DMS79 treated with DMSO at 0.1 percent for 48 hours (cell line): ENCODE results near the gene FLT1.

Experiments
- DNase-seq: peaks from one replicate; lab custom pipeline; 2025; lab: John Stamatoyannopoulos, UW

Gene FLT1

DNA sequence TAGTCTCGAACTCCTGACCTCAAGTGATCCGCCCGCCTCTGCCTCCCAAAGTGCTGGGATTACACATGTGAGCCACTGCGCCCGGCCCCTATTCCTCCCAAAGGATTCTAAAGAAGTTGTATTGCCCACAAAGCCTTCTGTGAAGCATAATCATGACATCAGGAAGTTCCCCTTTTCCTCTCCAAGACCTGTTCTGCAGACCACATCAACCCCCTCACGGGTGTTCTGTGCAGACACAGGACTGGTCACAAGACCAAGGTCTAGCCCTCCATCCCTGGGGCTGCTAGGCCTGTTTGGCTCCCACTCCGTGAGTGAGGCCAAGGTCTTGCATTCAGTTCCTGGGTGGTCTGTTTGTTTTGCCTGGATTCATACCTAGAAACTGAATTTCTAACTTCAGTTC is 178.1 kb downstream of the FLT1 start:
- no peak for DNase-seq

GRCh38 chr13:28316129-28316528 is 178.8 kb downstream of the FLT1 start:
- no peak for DNase-seq

DNA sequence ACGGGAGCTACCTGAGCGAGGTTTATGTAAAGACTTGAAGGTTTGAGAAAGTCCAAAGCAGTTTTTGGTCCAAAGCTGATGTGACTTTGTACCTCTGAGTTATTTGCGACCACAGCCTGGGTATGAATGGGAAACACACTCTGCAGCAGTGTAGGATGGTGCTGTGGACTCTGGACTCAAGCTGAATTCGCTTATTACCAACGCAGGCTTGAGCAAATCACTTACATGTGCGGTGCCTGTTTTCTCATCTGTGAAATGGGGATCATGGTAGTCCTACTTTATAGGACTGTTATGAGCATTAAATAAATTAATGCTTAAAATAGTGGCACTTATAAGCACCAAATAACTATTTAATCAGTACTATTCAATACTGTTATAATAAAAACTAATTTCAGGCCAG is 180.0 kb downstream of the FLT1 start:
- DNase-seq, result no peak

- DNase-seq, result no peak
Observed at GRCh38 chr13:28313579-28313978, 181.3 kb downstream of the FLT1 start.

DNA sequence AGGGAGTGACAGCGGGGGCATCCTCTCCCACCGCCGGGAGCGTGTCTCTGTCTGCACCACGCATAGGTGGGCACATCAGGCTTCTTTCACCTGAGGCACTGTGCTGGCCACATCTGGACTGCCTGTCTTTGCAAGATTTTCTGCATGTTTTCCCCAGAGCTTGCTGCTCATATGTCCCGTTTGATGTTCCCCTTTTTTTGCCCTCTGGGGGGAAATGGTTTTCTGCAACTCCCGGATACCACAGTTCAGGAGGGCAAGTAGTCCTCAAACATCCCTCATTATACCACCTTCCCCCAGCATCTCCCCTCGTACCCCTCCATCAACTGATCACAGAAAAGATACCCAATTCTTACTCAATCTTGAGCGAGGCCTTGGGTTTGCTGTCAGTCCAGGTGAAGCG is 188.6 kb downstream of the FLT1 start:
- DNase-seq, result no peak

DNA sequence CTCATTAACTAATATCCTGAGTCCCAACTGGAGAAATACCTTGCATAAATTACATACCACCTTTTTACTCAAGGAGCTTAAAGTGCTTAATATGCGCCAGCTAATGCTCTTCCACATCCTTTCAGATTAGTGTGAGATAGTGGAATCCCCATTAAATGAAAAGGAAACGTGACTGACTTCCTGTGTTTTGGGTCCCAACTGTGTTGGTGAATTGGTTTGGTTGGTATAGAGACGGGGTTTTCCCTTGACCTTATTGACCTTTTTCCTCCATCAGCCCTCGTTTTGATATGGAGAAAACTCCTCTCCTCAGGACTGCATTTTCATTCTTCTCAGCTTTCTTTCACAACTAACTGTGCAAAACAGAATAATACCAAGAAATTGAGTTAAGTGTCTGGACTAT is 193.1 kb downstream of the FLT1 start:
- no peak for DNase-seq

DNA sequence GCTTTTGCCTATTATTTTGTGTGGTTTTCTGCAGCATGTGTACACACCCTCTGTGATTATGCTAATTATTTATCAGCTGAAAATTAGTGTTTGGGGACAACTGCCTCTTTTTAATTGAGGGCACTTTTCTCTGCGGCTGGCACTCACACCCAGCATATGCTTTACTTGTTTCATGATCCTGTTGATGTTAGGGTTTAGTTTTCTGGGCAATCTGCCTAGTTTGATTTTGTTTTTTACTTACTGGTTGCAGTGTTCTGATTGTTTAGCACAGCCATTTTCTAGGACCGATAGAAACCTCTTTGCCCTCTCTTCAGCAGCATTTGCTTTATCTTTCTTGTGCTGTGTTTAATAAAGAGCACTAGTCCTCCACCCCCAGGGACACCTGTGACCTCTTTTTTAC is 195.0 kb downstream of the FLT1 start:
- DNase-seq, result no peak

DNA sequence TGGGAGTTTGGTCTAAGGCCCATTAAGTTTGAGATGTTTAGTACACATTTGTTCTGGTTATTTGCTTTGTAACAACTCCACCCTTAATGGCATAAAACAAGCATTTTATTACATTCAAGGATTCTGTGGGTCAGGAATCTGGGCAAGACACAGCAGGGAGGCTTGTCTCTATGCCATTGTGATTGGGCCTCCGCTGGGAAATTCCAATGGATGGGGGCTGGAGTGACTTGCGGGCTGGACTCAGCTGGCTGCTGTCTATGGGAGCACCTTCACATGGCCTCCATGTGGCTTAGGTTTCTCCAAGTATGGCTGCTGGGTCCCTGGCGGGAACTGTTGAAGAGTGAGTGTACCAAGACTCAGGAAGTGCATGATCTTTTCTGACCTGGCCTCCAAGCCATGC is 197.6 kb downstream of the FLT1 start:
- DNase-seq, result no peak

GRCh38 chr13:28286263-28286662 is 208.7 kb downstream of the FLT1 start:
- DNase-seq, result no peak

GRCh38 chr13:28283600-28283999 is 211.3 kb downstream of the FLT1 start:
- DNase-seq, result no peak

DNA sequence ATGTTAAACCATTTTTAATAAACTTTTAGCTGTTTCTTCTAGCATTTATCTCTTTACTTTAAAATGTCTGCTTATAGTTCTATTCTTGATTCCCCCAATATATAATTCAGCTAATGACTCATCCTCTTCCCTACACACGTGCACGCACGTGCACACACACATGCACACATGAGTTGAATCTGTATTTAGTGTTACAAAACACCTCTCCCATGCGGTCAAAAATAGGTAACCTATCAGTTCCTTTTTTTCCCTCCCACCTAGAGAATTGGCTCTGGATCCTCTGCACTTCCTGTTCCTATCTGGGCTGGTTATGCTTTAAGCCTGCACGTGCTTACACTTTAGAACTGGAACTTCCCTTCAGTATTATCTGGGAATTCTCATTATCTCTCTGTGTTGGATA is 212.5 kb downstream of the FLT1 start:
- no peak for DNase-seq

DNA sequence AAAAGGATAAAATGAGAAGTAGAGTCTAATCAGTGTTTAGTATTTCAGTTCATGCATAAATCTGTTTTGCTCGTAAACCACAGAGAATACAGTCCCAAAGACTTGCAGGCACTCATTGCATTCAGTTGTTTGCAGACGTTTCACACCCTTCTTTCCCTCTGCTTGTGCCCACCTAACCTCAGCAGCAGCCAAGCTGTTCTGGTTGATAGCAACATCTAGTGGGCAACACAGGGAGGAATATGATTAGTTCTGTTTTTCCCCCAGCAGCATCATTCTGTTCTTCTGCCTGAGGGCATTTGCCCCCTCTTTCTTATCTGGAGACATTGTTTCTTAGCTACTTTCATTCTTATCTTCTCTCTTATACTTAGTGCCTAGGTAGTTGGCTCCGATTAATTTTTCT is 221.0 kb downstream of the FLT1 start:
- peak; percentile 0 for DNase-seq

- DNase-seq, result no peak
Observed at GRCh38 chr13:28271056-28271840, 223.7 kb downstream of the FLT1 start.

DNA sequence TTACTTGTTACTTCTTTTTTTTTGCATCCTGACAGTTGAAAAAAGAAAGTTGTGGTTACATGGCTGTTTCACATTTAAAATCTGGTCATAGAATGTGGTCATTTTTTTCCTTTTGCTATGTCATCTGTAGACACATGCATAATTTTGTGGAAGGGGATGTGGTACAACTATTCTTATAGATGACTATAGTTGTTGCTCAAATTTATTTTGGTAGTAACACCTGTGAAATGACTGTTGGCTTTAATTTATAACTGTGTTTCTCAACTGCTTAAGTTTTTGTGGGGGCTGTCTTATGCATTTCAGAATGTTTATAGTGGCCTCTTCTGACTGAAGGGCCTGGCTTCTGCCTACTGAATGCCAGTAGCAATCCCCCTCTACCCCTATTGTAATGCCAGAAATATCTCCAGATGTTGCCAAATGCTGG is 226.1 kb downstream of the FLT1 start:
- no peak for DNase-seq

DNA sequence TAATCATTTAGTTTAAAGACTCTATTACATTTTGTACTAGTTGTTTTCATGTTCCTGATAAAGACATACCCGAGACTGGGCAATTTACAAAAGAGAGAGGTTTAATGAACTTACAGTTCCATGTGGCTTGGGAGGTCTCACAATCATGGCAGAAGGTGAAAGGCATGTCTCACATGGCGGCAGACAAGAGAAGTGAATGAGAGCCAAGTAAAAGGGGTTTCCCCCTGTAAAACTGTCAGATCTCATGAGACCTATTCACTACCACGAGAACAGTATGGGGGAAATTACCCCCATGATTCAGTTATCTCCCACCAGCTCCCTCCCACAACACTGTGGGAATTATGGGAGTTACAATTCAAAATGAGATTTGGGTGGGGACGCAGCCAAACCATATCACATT is 227.4 kb downstream of the FLT1 start:
- no peak for DNase-seq

- no peak for DNase-seq
Observed at GRCh38 chr13:28258417-28258816, 236.5 kb downstream of the FLT1 start.

- no peak for DNase-seq
Observed at GRCh38 chr13:28257305-28257704, 237.6 kb downstream of the FLT1 start.

DNA sequence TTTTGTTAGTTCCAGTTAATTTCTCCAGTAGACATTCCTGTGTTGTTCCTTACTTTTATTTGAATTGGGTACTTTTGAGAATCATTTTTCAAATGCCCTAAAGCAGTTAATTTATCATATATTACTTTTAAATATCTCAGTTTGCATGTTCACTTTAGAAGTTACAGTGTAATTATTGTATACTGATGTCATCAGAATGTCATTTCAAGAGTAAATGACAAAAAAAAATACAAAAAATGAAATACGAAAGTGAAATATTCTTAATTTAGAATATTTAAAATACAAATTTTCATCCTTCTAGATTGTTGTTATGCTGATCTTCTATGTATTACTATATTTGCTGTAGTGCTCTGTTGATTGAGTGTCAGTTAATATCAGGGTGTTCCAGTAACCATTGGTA is 242.4 kb downstream of the FLT1 start:
- no peak for DNase-seq

- no peak for DNase-seq
Observed at GRCh38 chr13:28251466-28251865, 243.5 kb downstream of the FLT1 start.

DNA sequence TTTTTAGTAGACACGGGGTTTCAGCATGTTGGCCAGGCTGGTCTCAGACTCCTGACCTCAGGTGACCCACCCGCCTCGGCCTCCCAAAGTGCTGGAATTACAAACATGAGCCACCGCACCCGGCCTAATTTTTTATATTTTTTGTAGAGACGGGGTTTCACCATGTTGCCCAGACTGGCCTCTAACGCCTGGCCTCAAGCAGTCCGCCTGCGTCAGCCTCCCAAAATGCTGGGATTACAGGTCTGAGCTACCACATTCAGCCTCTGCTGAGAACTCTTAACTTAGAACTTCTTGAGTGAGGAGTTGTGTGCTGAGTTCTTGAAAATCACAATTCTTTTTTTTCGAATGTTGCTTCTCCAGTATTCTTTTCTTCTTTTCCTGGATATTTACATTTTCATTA is 244.4 kb downstream of the FLT1 start:
- DNase-seq, result no peak
